Myocyte (in vitro differentiated cells): ENCODE measurements around the gene GPC1. TPM values are rescaled to one million over a fixed set of nuclear protein-coding genes. Genes with fewer than 3 reads are reported as not detected.
A peak's percentile ranks its signal among the peaks of the same experiment; 100 is the strongest.
"Not testable (repeated sequence)": the region's sequence is repeated elsewhere in the genome, so short reads cannot be mapped to it uniquely, and the experiment has no call there.

Source experiments
- DNase-seq: peaks from one replicate; pipeline ENCODE4 v3.0.0-alpha.2; 2012; ENCODE audit warnings: low read depth
- polyA plus RNA-seq: library from polyadenylated mRNA; unstranded; fragments of >200 nt; gene quantifications from one replicate; pipeline ENCODE4 v1.2.1, GENCODE V29; 2012; ENCODE audit warnings: missing spikeins
- total RNA-seq: library from RNA; depleted of rRNA; stranded (reverse); fragments of >200 nt; gene quantifications from 2 replicates; pipeline ENCODE4 v1.2.3, GENCODE V29; 2014

The GPC1 gene, protein sequence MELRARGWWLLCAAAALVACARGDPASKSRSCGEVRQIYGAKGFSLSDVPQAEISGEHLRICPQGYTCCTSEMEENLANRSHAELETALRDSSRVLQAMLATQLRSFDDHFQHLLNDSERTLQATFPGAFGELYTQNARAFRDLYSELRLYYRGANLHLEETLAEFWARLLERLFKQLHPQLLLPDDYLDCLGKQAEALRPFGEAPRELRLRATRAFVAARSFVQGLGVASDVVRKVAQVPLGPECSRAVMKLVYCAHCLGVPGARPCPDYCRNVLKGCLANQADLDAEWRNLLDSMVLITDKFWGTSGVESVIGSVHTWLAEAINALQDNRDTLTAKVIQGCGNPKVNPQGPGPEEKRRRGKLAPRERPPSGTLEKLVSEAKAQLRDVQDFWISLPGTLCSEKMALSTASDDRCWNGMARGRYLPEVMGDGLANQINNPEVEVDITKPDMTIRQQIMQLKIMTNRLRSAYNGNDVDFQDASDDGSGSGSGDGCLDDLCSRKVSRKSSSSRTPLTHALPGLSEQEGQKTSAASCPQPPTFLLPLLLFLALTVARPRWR
- total RNA-seq = 757 and 1,139 TPM in 2 replicates
- 811 TPM for polyA plus RNA-seq

DNA sequence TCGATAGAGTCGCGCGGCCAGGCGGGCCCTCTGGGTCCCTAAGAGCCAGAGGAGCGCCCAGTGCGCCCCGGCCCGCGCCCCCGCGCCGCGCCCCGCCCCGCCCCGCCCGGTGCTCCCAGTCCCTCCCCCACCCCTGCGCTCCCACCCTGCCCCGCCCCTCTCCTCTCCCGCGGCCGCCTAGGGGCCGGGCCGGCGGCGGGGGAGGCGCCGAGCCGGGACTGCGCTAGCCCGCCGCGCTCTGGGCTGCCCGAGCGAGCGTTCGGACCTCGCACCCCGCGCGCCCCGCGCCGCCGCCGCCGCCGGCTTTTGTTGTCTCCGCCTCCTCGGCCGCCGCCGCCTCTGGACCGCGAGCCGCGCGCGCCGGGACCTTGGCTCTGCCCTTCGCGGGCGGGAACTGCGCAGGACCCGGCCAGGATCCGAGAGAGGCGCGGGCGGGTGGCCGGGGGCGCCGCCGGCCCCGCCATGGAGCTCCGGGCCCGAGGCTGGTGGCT is at the start of gene GPC1:
TSS of gene GPC1 (plus strand) at position 207 of the 491 bp plus-strand sequence. CDS start at position 463, 256 bp downstream.
- peak; percentile 87 for DNase-seq

DNA sequence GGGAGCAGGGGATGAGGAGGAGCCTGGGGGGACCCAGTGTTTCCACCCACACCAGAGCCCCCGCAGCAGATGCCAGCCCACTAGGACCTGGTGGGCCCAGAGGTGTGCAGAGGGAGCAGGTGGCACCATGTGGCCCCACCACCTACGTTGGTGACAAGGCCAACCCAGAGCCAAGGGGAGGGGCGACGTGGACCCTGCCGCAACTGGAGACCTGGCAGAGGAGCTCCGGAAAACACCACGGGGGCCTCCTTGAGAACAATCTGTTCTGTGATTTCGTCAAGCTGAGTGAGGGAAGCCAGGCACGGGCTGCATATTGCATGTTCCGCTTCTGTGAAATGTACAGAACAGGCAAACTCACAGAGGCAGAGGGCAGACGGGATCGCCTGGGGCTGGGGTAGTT is 49.1 kb upstream of the GPC1 start:
- no peak for DNase-seq

DNA sequence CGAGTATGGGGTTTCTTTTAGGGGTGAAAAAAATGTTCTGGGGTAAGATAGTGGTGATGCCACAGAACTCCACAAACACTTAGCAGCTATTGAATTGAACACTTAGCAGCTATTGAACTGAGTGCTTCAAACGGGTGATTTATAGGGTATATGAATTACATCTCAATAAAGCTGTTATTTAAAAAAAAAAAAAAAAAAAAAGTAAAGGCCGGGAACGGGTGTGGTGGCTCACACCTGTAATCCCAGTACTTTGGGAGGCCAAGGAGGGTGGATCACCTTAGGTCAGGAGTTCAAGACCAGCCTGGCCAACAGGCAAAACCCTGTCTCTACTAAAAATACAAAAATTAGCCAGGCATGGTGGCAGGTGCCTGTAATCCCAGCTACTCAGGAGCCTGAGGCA is 48.7 kb upstream of the GPC1 start:
- DNase-seq = not testable (repeated sequence)

DNA sequence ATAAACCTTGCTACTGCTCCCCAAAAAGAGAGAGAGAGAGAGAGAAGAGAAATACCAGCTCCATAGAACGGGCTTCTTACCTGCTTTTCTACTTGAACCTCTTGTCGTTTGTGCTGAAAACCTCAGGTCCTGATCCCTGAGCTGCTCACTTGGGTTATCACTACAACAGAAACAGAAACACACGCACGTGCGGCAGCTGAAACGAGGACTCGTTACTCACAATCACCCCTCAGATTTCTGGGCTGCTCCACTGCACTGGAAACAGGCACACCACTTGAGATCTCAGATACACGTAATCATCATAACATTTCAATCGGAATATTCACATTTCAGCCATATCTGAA is 48.2 kb upstream of the GPC1 start:
- no peak for DNase-seq

DNA sequence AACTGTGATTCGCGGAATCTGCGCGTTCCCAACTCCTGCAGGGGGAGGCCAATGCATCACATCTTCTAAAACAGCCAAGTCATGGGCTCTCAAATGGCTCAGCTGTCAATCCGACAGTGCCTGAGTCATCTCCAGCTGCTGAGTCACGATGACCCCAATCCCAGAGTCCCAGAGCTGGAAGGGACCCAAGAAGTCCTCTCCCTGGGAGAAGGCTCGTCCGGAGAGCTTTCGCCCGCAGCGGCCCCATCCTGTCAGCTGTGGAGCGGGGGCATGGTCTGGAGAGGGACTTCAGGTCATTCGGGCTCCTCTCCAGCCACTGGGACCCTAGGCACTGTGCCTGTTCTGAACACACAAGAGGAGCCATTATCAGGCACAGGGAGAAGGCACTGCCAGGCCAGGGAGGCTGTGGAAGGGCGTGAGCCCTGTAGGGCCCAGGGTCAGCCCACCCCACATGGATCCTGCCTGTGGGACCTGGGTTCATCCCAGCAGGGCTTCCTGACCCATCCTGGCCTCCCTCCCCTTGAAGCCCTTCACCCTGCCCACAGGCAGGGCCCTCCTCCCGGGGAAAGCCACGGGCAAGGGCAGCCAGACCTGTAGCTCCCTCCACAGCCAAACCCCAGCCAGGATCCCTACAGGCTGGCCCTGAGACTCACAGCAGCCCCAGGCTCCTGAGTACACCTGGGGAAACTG is 47.6 kb upstream of the GPC1 start:
- peak; percentile 99 for DNase-seq

DNA sequence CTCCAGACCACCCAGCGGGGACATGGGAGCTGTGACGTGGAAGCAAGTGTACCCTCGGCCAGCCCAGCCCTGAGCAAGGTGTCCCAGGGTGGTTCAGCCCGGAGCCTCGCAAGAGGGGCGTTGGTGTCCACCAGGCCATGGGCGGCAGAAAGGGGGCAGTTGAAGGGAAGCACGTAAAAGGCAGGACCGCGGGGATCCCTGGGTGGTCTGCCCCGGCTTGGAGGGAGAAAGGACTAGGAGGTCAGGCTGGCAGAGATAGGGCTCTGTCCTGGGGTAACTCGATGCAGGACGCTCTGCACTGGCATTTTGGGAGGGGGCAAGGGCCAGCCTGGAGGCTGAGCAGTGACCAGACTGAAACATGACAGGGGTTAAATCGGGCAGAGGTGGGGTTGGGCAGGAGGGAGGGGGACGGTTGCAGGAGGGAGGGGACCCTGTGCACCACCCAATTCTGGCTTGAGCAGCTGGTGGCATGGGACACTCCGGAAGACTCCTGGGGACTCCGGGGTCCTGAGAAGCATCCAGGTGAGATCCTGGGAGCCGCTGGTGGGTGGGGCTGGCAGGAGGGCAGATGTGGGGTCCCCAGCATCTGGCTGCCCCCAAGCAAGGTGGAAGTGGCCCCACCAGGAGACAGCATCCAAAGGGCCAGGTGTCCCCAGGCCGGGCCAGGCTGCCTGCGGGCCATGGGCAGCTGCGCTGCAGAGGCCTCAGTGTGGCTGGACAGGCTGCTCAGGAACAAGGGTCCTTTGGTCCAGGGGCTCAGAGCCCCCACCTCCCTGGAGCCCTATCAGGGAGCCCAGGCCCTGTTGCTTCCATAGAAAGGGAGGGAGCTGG is 46.8 kb upstream of the GPC1 start:
- DNase-seq = no peak

DNA sequence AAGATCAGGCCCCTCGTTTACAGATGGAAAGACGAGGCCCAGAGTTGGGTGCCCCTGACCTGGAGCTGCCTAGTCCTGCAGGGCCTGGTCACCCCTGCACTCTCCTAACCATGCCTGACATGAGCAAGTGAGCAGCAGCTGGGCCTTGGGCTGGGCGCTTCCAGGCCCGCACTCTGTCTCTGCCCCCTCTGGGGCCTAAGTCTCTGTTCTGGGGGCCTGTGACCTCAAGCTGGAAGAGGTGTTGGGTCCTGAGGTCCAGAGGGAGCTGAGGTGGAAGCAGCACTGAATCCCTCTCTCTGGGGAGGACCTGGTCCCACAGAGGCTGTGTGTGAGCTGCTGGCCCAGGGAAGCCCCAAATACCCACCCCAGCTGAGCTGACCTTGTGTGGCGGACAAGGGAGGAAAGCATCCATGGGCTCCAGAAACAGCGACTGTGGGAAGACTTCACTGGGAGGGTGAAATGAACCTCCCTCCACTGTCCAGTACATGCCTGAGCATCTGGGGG is 46.1 kb upstream of the GPC1 start:
- no peak for DNase-seq

DNA sequence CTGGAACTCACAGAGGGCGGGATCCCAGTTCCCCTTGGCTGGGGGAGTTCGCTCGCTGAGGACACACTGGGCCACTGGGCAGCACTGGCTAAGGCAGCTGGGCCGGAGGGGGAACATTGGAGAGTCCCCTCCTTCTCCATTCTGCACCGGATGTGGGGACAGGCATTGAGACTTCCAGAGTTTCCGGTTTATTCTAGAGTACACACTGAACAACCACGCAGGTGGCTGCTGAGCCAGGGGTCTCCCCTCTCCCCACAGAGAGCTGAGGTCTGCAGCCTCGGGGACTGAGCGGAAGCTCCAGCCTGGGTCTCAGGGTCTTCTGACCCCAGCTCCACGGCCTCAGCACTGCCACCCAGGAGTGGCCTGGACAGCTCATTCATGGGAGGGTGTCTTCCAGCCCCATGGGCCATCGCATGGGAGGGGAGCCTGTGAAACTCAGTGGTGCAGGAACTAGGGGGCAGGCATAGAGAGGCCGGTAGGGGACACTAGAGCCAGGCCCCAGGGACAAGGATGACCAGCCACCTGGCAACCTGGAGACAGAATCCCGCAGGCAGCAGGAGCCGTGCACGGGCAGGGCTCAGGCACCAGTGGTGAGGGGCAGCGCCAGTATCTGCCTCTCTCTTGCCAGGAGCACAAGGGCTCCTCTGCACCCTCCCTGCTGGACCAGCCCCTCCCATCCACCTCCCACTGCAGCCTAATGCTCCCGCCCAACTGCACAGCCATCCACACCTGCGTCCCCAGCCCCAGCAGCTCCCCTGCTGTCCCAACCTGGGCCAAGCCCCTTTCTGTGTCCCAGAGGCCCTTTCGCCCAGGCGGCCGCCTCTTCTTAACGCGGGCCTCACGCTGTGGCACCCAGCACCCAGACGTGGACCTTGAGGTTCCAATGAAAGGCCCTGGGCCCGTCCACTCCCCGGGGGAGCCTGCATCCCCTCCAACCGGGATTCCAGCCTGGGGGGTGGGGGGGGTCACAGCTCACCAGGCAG is 45.1 kb upstream of the GPC1 start:
- DNase-seq = no peak

DNA sequence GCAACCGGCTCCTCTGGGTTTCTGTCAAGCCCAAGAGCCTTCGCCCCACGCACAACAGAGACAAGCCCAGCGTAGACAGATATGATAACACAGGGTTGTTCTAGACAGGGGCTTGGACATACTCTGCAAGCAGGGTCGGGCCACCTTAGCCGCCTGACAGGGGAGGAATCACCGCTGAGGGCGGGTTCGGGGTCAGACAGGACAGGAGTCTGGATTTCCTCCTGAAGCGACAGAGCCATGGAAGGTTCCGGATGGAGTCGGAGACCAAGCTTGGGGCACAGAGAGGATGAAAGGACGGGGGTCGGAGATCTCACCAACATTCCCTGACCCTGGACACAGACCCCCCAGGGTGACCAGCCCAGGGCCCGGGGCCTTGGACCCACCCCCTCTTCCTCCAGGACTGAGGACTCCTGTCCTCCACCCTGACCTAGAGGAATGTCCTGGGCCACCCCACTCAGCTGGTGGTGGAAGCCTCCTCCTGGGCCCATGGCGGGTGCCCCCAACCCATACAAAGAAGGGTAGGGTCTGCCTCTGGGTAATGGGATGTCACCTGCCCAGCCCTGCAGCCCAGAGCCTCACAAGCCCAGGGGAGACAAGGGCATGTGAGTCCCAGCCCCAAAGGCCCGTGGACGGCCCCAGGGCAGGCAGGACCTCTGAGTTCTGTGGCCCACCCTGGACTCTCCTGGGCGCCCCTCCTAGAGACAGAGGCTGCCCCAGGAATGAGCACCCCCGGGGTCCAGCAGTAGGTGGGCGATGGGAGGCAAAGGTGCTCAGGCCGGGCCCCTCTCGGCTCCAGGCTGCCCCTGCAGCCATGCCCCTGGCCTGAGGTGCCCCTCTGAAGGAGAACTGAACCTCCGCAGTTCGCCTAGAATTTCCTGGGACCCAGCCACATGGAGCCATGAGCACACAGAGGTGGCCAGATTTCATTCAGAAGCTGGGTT is 44.1 kb upstream of the GPC1 start:
- DNase-seq = no peak

DNA sequence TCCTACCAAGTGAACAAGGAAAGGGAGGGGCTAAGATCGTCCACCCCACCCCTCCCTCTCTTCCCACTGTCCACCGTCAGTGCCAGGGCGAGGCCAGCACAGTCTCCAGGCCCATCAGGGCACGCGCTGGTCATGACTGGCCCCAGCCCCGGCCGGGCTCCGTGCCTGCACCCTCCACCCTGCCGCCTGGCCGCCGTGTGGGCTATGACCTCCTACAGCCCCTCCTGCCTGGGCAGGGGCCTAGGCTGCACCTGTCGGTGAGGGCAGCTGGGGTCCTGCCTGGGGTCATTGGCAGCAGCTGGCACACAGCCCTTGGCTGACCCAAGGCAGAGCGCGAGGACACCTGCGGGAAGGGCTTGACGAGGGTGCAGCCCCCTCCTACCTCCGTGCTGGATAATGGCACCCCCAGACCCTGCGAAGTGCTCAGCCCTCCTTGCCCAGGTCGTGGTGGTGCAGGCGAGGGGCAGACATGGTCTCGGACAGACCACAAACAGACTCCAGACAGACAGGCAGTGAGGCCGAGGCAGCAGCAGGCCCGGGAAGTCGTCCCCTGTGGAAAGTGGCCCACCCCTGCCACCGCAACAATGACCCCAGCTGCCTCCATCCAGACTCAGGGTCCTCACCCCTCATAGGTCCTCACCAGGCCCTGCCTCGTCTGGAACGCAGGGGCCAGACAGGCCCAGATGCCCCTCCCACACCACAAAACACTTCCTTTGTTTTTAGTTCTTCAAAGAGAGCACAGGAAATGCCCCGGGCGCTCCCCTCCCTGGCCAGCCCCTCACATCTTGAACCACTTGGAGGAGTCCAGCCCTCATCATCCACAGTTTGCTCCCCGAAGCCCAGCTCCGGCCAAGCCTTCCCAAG is 43.1 kb upstream of the GPC1 start:
- no peak for DNase-seq

DNA sequence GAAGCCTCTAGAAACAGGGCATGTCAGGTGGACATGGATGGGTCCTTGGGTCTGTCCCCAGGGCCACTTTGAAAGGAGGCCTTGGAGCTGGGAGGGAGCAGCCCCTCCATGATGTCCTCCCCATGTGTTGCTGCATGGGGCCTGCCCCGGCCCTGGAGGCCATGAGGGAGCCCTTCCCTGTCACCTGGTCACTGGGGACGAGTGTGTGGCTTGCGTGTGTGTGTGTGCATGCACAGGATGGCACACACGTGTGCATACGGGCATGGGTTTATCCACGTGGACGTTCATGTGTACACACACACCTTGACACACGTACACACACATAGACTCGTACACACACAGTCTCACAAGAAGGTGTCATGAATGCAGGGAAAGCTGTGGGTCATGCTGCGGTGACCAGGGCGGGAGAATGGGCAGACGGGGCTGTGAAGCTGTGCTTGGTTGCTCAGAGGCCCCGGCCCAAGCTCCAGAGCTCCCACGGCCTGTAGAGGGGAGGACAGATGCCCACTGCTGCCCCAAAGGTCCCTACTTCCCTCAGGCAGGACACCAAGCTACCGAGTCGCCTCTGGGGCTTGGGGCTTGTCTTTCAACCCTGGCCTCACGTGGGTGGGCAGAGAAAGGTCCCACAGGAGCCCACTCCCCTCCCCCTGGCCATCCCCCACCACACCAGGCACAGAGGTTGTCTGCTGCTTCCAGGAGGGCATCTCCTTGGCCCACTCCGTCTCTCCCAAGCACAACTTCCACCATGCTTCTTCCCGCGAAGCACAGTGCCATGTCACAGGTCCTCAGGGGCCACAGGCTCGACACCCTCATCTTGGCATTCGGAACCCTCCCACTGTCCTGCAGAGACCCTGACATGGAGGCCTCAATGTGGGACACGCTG is 42.3 kb upstream of the GPC1 start:
- no peak for DNase-seq

DNA sequence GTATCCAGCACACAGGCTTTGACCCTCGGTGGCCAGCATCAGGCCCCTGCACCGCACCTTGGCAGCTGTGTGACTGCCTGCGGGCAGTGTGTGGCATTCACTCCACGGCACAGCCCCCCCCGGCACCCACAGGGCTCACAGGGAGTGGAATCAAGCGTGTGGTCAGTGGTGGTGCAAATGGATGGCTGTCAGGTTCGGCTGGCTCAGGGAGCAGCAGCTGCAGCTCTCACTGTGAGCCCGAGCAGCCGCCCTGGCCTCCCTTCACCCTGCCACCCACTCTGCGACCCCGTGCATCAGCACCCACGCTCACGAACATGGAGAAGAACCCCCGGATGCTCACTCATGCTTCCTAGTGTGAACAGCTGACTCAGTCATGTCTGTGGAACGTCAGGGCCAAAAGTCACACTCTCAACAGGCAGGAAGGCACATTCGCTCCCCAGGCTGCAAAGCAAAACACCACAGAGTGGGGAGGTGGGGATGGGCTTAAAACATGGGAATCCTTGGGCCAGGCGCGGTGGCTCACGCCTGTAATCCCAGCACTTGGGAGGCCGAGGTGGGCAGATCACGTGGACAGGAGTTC is 41.5 kb upstream of the GPC1 start:
- no peak for DNase-seq

DNA sequence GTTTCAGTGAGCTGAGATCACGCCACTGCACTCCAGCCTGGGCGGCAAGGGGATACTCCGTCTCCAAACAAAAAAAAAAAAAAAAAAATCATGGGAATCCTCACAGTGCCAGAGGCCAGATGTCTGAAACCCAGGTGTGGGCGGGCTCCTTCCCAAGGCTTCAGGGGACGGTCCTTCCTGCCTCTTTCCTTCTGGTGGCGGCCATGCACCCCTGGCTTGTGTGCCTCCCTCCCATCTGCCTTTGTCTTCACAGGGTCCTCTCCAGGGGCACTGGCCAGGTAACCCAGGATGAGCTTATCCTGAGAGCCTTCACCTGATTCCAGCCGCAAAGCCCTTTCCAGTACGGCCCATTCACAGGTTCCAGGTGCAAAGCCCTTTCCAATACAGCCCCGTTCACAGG is 40.9 kb upstream of the GPC1 start:
- DNase-seq = no peak

DNA sequence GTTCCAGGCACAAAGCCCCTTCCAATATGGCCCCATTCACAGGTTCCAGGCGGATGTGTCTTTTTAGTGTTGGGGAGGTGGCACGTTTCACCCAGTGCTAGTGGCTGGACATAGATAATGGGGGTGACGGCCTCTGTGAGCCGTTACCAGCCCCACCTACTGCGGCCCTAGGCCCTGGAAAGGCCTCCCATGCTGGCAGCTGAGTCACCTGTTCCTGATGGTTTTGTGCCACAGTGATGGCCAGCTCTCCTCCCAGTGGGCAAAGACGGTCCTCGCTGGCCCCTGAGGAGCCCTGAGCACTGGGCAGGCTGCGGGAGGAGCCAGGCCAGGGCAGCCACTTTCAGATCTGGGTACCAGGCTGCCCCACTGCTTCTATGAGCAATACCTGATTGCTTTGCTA is 40.0 kb upstream of the GPC1 start:
- no peak for DNase-seq

DNA sequence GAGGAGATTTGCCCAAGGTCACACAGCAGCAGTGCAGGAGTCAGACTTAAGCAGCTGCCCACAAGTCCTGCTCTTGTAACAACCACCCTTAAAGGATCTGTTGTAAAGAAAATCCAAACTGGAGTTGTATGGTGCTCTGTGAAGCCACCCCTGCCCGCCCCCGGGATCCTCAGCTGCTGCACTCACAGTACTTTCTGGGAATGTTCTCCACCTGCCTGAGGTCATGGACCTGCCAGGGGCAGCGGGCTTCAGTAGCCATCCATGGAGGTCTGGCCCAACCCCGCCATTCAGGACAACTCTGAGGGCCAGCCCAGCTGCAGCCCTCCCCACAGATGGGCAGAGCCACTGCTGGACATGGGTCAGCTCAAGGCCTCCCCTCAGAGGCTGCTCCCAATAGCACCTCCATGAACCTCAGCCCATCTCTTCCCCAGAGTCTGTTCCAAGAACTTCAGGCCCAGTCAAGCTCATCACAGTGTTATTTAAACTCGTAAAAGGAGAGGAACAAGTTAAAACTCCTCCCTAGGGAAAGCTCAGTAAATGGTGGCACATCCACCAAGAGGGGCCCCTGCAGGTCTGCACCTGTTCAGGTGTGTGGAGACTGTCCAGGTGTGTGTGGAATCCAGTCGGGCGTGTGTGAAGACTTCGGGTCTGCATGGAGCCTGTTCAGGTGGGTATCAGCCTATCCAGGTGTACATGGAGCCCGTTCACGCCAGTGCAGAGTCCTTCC is 39.4 kb upstream of the GPC1 start:
- no peak for DNase-seq
